ENCODE results near the gene SEMA3E. TPM values are rescaled to one million over a fixed set of nuclear protein-coding genes. Genes with fewer than 3 reads are reported as not detected.
"Not testable (repeated sequence)": the region's sequence is repeated elsewhere in the genome, so short reads cannot be mapped to it uniquely, and the experiment has no call there.

The SEMA3E gene
- total RNA-seq, 1 donor from 2014 or later = 1.3 TPM

DNA sequence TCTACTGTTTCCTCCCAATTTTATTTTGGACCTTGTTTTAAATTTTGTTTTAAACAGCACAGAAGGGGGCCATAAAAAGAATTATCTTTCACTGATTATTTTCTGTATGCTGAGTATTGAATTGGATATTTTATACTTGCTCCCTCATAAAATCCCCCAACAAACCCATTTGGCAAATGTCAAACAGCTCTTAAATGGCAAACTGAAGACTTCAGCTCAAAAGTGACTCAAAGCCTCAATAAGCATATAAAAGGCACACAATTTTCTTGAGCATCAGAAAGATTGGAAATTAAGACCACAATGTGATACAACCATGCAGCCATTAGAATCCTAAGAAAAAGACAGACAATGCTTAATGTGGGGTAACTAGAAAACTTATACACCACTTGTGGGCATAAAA is 199.2 kb downstream of the SEMA3E start:
- no peak overlapping the region for H3K27ac Mint-ChIP-seq
- no peak overlapping the region for H3K4me3 Mint-ChIP-seq
- H3K9me3 Mint-ChIP-seq = no peaks in the 10 kb centered on the region
- H3K36me3 Mint-ChIP-seq = no peaks in the 10 kb centered on the region
- no peaks in the 10 kb centered on the region for H3K27me3 Mint-ChIP-seq (ENCODE audit: low read depth)
- TF ChIP-seq, protein P1, sequence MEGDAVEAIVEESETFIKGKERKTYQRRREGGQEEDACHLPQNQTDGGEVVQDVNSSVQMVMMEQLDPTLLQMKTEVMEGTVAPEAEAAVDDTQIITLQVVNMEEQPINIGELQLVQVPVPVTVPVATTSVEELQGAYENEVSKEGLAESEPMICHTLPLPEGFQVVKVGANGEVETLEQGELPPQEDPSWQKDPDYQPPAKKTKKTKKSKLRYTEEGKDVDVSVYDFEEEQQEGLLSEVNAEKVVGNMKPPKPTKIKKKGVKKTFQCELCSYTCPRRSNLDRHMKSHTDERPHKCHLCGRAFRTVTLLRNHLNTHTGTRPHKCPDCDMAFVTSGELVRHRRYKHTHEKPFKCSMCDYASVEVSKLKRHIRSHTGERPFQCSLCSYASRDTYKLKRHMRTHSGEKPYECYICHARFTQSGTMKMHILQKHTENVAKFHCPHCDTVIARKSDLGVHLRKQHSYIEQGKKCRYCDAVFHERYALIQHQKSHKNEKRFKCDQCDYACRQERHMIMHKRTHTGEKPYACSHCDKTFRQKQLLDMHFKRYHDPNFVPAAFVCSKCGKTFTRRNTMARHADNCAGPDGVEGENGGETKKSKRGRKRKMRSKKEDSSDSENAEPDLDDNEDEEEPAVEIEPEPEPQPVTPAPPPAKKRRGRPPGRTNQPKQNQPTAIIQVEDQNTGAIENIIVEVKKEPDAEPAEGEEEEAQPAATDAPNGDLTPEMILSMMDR (IDR thresholded peaks at IDR 0.05; ENCODE audit: unreplicated experiment) = no peak
- no peak for DNase-seq (ENCODE audit: low spot score in 2 of 2, unreplicated experiment in 2 of 2)
- no peaks in the 10 kb centered on the region for H3K4me1 Mint-ChIP-seq

DNA sequence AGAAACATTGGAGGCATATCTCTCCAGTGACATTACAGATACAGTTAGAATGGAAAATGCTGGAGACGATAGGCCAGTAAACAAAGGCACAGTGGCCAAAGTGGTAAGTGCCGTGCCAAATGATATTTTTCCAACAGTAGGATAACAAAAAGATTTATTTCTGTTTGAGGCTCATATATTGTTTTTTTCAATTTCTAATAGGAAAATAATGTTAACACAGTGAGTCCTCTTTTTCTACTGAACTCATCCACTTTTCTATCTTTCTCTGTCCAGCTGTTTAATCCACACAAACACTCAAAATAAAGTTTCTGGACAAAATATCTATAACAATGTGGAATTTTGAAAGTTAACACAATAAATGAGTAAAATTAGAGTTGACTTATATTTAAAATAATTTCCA is 201.3 kb downstream of the SEMA3E start:
- no peak overlapping the region for H3K4me3 Mint-ChIP-seq
- no peaks in the 10 kb centered on the region for H3K4me1 Mint-ChIP-seq
- DNase-seq (ENCODE audit: low spot score in 2 of 2, unreplicated experiment in 2 of 2) = no peak
- H3K27ac Mint-ChIP-seq = no peak overlapping the region
- TF ChIP-seq, protein P1 (IDR thresholded peaks at IDR 0.05; ENCODE audit: unreplicated experiment) = no peak
- H3K36me3 Mint-ChIP-seq = no peaks in the 10 kb centered on the region
- H3K27me3 Mint-ChIP-seq (ENCODE audit: low read depth) = no peaks in the 10 kb centered on the region
- no peaks in the 10 kb centered on the region for H3K9me3 Mint-ChIP-seq

DNA sequence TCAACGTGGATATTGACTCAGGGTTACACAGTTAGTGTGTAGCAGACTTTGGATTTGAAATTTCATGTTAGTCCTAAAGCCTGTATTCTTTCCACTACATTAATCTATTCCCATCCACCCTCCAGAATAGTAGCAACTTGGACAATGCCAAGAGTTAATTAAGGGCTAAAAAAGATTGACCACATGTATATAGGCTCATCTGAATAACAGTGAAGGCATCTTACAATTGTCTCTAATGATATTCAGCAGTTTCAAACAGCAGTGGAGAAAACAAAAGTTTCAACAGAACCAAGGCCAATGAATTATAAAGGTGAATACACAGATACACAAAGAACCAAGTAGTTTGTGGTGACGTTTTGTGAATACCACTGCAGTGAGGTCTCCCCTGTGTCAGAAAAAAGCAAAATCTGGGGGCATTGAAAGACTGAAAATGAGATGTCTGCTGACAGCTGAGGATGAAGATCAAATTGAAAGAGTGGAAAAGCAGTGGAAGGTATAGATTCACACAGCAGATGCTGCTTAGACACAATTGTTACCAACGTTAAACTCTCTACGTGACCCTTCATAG is 202.8 kb downstream of the SEMA3E start:
- H3K27ac Mint-ChIP-seq = no peak overlapping the region
- no peak overlapping the region for H3K4me3 Mint-ChIP-seq
- H3K27me3 Mint-ChIP-seq (ENCODE audit: low read depth) = no peaks in the 10 kb centered on the region
- no peaks in the 10 kb centered on the region for H3K9me3 Mint-ChIP-seq
- DNase-seq (ENCODE audit: low spot score in 2 of 2, unreplicated experiment in 2 of 2) = no peak
- H3K4me1 Mint-ChIP-seq = no peaks in the 10 kb centered on the region
- TF ChIP-seq, protein P1 (IDR thresholded peaks at IDR 0.05; ENCODE audit: unreplicated experiment) = no peak
- no peaks in the 10 kb centered on the region for H3K36me3 Mint-ChIP-seq

DNA sequence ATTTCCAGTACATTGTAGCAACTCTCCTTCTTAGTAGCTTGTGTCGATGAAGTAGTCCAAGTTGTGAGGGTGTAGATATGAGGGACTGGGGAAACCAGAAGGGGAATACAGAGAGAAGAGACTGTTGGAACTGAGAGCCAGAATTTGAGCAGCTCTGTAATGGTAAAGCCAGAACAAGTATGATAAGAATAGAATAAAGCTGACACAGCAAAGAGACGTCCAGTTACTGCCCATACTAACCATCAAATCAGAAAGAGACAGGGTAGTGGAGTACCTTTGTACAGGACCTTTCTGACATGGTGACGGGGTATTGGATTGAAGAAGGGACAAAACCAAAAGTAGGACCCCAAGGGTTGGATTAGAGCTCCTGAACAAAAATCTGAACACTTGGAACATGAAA is 206.0 kb downstream of the SEMA3E start:
- no peak for DNase-seq (ENCODE audit: low spot score in 2 of 2, unreplicated experiment in 2 of 2)
- no peak overlapping the region for H3K27ac Mint-ChIP-seq
- H3K36me3 Mint-ChIP-seq = no peaks in the 10 kb centered on the region
- no peaks in the 10 kb centered on the region for H3K4me1 Mint-ChIP-seq
- TF ChIP-seq, protein P1 (IDR thresholded peaks at IDR 0.05; ENCODE audit: unreplicated experiment) = no peak
- H3K4me3 Mint-ChIP-seq = no peak overlapping the region
- H3K27me3 Mint-ChIP-seq (ENCODE audit: low read depth) = no peaks in the 10 kb centered on the region
- no peaks in the 10 kb centered on the region for H3K9me3 Mint-ChIP-seq

DNA sequence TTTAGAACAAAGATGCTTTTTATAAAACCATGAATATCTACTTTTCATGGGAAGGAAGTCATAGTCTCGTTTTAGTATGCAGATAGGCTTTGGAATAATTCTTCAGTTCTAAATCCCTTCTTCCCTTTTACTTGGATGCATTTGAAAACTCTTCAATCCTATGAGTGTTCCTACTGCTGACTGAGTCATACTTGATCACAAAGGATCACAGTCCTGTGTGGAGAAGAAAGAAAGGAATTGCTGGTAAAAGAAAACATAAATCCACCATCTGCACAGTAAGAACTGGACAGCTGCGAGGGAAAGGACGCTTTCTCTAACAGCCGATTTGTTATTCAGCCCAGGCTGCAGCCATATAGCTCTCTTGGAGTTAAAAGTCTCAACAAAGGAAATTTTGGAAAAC is 209.9 kb downstream of the SEMA3E start:
- H3K27ac Mint-ChIP-seq = no peak overlapping the region

DNA sequence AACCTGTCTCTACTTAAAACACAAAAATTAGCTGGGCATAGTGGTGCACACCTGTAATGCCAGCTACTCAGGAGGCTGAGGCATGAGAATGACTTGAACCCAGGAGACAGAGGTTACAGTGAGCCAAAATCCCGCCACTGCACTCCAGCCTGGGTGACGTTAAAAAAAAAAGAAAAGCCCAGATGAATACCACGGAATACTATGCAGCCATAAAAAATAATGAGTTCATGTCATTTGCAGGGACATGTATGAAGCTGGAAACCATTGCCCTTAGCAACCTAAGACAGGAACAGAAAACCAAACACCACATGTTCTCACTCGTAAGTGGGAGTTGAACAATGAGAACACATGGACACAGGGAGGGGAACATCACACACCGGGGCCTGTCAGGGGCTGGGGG is 218.7 kb downstream of the SEMA3E start:
- not testable (repeated sequence) for H3K27me3 Mint-ChIP-seq (ENCODE audit: low read depth); H3K4me1 Mint-ChIP-seq; H3K9me3 Mint-ChIP-seq; H3K27ac Mint-ChIP-seq; H3K36me3 Mint-ChIP-seq; H3K4me3 Mint-ChIP-seq; DNase-seq (ENCODE audit: low spot score in 2 of 2, unreplicated experiment in 2 of 2)

More for the DNA sequence above, 209.9 kb downstream of the SEMA3E start:
- Mint-ChIP-seq H3K4me1 (no peaks in the 10 kb centered on the region), H3K36me3 (no peaks in the 10 kb centered on the region), H3K9me3 (peaks cover 5% of the 10 kb centered on the region), H3K27me3 (ENCODE audit: low read depth) (no peaks in the 10 kb centered on the region), H3K4me3 (no peak overlapping the region)
- TF ChIP-seq, protein P1 (IDR thresholded peaks at IDR 0.05; ENCODE audit: unreplicated experiment) = no peak
- DNase-seq (ENCODE audit: low spot score in 2 of 2, unreplicated experiment in 2 of 2) = no peak
